Measurements from ENCODE around the gene KIFAP3.

DNA sequence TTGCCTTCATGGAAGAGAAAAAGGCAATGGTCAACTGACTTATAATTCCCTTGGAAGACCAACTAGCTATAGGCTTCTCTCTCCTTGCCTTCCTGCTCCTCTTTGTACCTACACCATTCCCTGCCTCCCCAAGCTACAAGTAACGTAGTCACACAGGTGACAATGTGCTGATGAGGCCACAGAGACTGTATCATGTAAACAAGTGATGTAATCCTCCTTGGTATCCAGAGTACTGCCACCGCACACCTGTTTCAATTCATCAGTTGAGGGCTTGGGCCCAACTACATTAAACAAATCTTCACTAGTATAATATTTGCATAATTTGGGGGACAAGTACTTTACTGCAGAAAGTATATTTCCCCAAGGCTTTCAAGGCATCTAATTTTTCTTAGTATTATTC lies 104.4 kb downstream of the KIFAP3 start:
- no peak for TF ChIP-seq POLR2A (IDR thresholded peaks at IDR 0.05)
- TF ChIP-seq CTCF (IDR thresholded peaks at IDR 0.05): no peak

Data from vagina (tissue), 2 donors.